GM12878 (cell line): Measurements from ENCODE around the gene TRABD2B. TPM values are rescaled to one million over a fixed set of nuclear protein-coding genes. Genes with fewer than 3 reads are reported as not detected.

Experiments used
- ATAC-seq: fragments of 200-7000 bp; cut with Tn5 transposase; 3 replicates; pipeline ENCODE4 v1.9.1; 2020; ENCODE audit warnings: mild to moderate bottlenecking, moderate library complexity
- BruUV-seq: library from RNA; stranded (reverse); fragments of 400-500 nt; replicated peaks from 2 replicates; lab custom pipeline; 2021; lab: Mats Ljungman, UMichigan
- CTCF ChIA-PET: fragments of 300-600 bp; sonication (Branson Sonifier 250); formaldehyde crosslinking; extraction: SDS; loops from one replicate; lab custom pipeline; 2021; ENCODE audit warnings: inconsistent platforms; lab: Yijun Ruan, JAX
- POLR2A ChIA-PET: fragments of 350-600 bp; formaldehyde crosslinking; extraction: SDS; loops from one replicate; lab custom pipeline; 2021; ENCODE audit warnings: inconsistent platforms; lab: Charles Lee
- RAD21 ChIA-PET: fragments of 300-600 bp; sonication (Branson Sonifier 250); formaldehyde crosslinking; loops from one replicate; lab custom pipeline; 2023; ENCODE audit warnings: antibody characterized with exemption; ENCODE audit not compliant: unreplicated experiment; lab: Charles Lee
- SMC1A ChIA-PET: fragments of 300-600 bp; sonication (Branson Sonifier 250); formaldehyde crosslinking; loops from one replicate; lab custom pipeline; 2023; ENCODE audit not compliant: unreplicated experiment, uncharacterized antibody; lab: Charles Lee
- DNase-seq: peaks from one replicate; pipeline ENCODE4 v3.0.0-alpha.2; 2011; ENCODE audit warnings: low read depth, low spot score
- FAIRE-seq: peaks from 3 replicates; lab custom pipeline; 2011; peaks lifted over from hg19 to GRCh38; lab: Jason Lieb, UNC
- H2AFZ ChIP-seq: 2 replicates; pipeline ENCODE4 v1.6.0; 2011; ENCODE audit warnings: low read depth, low read length, control low read depth; ENCODE audit not compliant: control insufficient read depth
- H3K27ac ChIP-seq: 2 replicates; pipeline ENCODE4 v1.5.1; 2011; ENCODE audit warnings: control low read depth; ENCODE audit not compliant: control insufficient read depth, insufficient read depth
- H3K27me3 ChIP-seq, 2 experiments: replicated peaks in 1 of 2; 2 replicates each; pipeline versions ENCODE4 v1.6.0 to v1.6.1; 2011; ENCODE audit warnings: low read length in 1 of 2; ENCODE audit not compliant: control insufficient read depth in 2 of 2, insufficient read depth in 2 of 2
- H3K36me3 ChIP-seq, 2 experiments: 2 replicates each; pipeline ENCODE4 v1.5.1; 2011; ENCODE audit warnings: low read length in 1 of 2; ENCODE audit not compliant: control insufficient read depth in 2 of 2, insufficient read depth in 2 of 2
- H3K4me1 ChIP-seq: 2 replicates; pipeline ENCODE4 v1.6.1; 2011; ENCODE audit warnings: mild to moderate bottlenecking, low read length, moderate library complexity, mixed read lengths; ENCODE audit not compliant: control insufficient read depth, insufficient read depth
- H3K4me2 ChIP-seq: 2 replicates; pipeline ENCODE4 v1.6.0; 2011; ENCODE audit warnings: control low read depth; ENCODE audit not compliant: control insufficient read depth, insufficient read depth
- H3K4me3 ChIP-seq: fragments of 200-600 bp; sonication (generic); 2 replicates; pipeline ENCODE4 v1.5.1; 2016
- H3K79me2 ChIP-seq: 2 replicates; pipeline ENCODE4 v1.6.0; 2011; ENCODE audit warnings: low read length; ENCODE audit not compliant: control insufficient read depth, insufficient read depth
- H3K9ac ChIP-seq: 2 replicates; pipeline ENCODE4 v1.8.0; 2011; ENCODE audit warnings: low read length, control low read depth, mixed read lengths; ENCODE audit not compliant: control insufficient read depth, insufficient read depth
- H3K9me3 ChIP-seq: replicated peaks from 3 replicates; pipeline ENCODE4 v1.5.1; 2011; ENCODE audit warnings: mild to moderate bottlenecking, low read length; ENCODE audit not compliant: control insufficient read depth, insufficient read depth
- H4K20me1 ChIP-seq: 2 replicates; pipeline ENCODE4 v1.6.0; 2011; ENCODE audit not compliant: control insufficient read depth, insufficient read depth
- FOS ChIP-seq: IDR thresholded peaks from 3 replicates; pipeline ENCODE4 v1.6.1; 2011; ENCODE audit warnings: borderline replicate concordance; ENCODE audit not compliant: insufficient read length; ENCODE audit errors: extremely low read depth
- HSF1 ChIP-seq: fragments of 150-350 bp; IDR thresholded peaks from 2 replicates; pipeline ENCODE4 v1.6.1; 2014; ENCODE audit warnings: mild to moderate bottlenecking, low read depth, low read length
- NFYB ChIP-seq: IDR thresholded peaks from 2 replicates; pipeline ENCODE4 v1.6.1; 2011; ENCODE audit warnings: low read depth, mild to moderate bottlenecking, low read length, improper control_type of control experiment, moderate library complexity; ENCODE audit not compliant: insufficient read depth
- POLR2A ChIP-seq: IDR thresholded peaks from 2 replicates; pipeline ENCODE4 v1.6.1; 2011; ENCODE audit warnings: low read depth, mild to moderate bottlenecking, low read length
- RB1 ChIP-seq: fragments of 450-650 bp; formaldehyde crosslinking; IDR thresholded peaks from 2 replicates; pipeline ENCODE4 v1.6.1; 2017; ENCODE audit warnings: mild to moderate bottlenecking, borderline replicate concordance
- ZBTB40 ChIP-seq: fragments of 450-650 bp; IDR thresholded peaks from 2 replicates; pipeline ENCODE4 v1.6.1; 2016; ENCODE audit warnings: mild to moderate bottlenecking, moderate library complexity, borderline replicate concordance
- ZNF24 ChIP-seq: fragments of 450-650 bp; IDR thresholded peaks from 2 replicates; pipeline ENCODE4 v1.6.1; 2017; ENCODE audit warnings: antibody characterized with exemption, mild to moderate bottlenecking
- WGBS: methylation state at CpG from one replicate; pipeline ENCODE4 v1.1.6; 2016; ENCODE audit warnings: low lambda C conversion rate; ENCODE audit not compliant: insufficient replicate concordance, insufficient coverage; ENCODE audit errors: missing lambda C conversion rate; 5-methylcytosine and 5-hydroxymethylcytosine counted together
- in situ Hi-C: fragments of 300-500 bp; cut with MboI; formaldehyde crosslinking; loops from 9 replicates; pipeline ENCODE4 v1.14.3; 2018; ENCODE audit warnings: mixed read lengths
- intact Hi-C: fragments of 100-400 bp; cut with micrococcal nuclease; formaldehyde crosslinking; loops from one replicate; pipeline ENCODE4 v1.14.2; 2022; ENCODE audit not compliant: unreplicated experiment
- polyA plus RNA-seq, 11 experiments: library from polyadenylated mRNA; depleted of rRNA in 4 of 11; unstranded in 6 of 11; stranded (reverse) in 5 of 11; fragments of >200 nt; fragmentation: Nextera tagmentation in 4 of 11; fragmentation: Illumina TruSeq in 1 of 11; extraction: Ambion mirVana in 4 of 11; extraction: Trizol in 1 of 11; gene quantifications; 1 replicate in 1 of 11; 2 replicates in 10 of 11; pipeline versions ENCODE4 v1.2.1 to v1.2.3, GENCODE V29; 2011 to 2016; ENCODE audit warnings: inconsistent platforms in 2 of 11, missing spikeins in 2 of 11, low read depth in 1 of 11
- total RNA-seq, 4 experiments: library from RNA; depleted of rRNA in 3 of 4; stranded (reverse); fragments of >200 nt in 3 of 4; fragmentation: Illumina TruSeq in 1 of 4; extraction: Trizol in 1 of 4; gene quantifications; 2 replicates each; pipeline versions ENCODE4 v1.2.1 to v1.2.3, GENCODE V29; 2013 to 2021
- TF ChIP-seq, protein P1 (sequence below): fragments of 450-650 bp; IDR thresholded peaks from 2 replicates; pipeline ENCODE4 v1.6.1; 2017; ENCODE audit warnings: mild to moderate bottlenecking, moderate library complexity

TRABD2B gene
- total and polyA plus RNA-seq, 10 of the 15 experiments (the other 5 are each of a cell fraction or from before 2014, with no cell fraction given) = not detected

DNA sequence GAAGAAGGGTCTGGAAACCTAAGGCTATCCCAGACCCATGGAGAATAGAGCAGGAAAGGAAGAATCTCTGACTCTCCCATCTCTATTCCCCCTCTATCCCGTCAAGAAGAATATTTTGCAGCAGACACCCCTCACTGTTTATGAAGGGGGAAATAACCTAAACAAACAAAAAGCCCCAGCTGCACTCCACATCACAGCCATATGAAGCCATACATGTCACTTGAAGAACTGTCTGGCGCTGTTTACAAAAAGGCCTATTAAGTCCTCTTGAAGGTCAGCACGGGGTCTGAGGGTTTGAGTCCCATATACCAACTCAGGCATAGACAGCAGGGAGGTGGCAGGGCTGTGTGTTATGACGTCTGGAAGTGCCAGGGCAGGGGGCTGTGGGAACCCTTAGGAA is 31.4 kb downstream of the TRABD2B start:
- Histone ChIP-seq H3K79me2 (no peaks in the 10 kb centered on the region), H4K20me1 (no peaks in the 10 kb centered on the region), H3K27ac (no peak overlapping the region), H3K4me1 (no peaks in the 10 kb centered on the region), H3K4me3 (no peak overlapping the region), H3K36me3 (no peaks in the 10 kb centered on the region), H3K9me3 (no peaks in the 10 kb centered on the region), H3K9ac (no peak overlapping the region), H2AFZ (no peak overlapping the region), H3K4me2 (no peak overlapping the region), H3K27me3 (no peaks in the 10 kb centered on the region)
- WGBS = 31% methylated on average over 4 of the region's 4 CpGs
- intact Hi-C loops = no loop called here
- RAD21 ChIA-PET = no interaction called here
- in situ Hi-C loops = no loop called here
- FAIRE-seq = no peak
- SMC1A ChIA-PET = no interaction called here
- no TSS peak for BruUV-seq
- CTCF ChIA-PET = no interaction called here
- no peak for ATAC-seq
- DNase-seq = no peak
- POLR2A ChIA-PET = no interaction called here
- TF ChIP-seq NFYB = no peak

- SMC1A ChIA-PET = no interaction called here
- WGBS = 32% methylated on average over 5 of the region's 5 CpGs
- H2AFZ ChIP-seq = no peak overlapping the region
- no peaks in the 10 kb centered on the region for H3K27me3 ChIP-seq
- no peaks in the 10 kb centered on the region for H3K36me3 ChIP-seq
- POLR2A ChIA-PET = no interaction called here
- BruUV-seq = no TSS peak
- no peak overlapping the region for H3K4me2 ChIP-seq
- H3K4me1 ChIP-seq = no peaks in the 10 kb centered on the region
- in situ Hi-C loops (no loop called here), intact Hi-C loops (no loop called here)
- CTCF ChIA-PET = no interaction called here
- no peak for FAIRE-seq
- no peak overlapping the region for H3K9ac ChIP-seq
- no peaks in the 10 kb centered on the region for H3K9me3 ChIP-seq
- no peak overlapping the region for H3K27ac ChIP-seq
- H3K4me3 ChIP-seq = no peak overlapping the region
- no peak for DNase-seq
- no peak for ATAC-seq
- RAD21 ChIA-PET = no interaction called here
- H4K20me1 ChIP-seq = no peaks in the 10 kb centered on the region
- H3K79me2 ChIP-seq = no peaks in the 10 kb centered on the region
- TF ChIP-seq, protein P1, sequence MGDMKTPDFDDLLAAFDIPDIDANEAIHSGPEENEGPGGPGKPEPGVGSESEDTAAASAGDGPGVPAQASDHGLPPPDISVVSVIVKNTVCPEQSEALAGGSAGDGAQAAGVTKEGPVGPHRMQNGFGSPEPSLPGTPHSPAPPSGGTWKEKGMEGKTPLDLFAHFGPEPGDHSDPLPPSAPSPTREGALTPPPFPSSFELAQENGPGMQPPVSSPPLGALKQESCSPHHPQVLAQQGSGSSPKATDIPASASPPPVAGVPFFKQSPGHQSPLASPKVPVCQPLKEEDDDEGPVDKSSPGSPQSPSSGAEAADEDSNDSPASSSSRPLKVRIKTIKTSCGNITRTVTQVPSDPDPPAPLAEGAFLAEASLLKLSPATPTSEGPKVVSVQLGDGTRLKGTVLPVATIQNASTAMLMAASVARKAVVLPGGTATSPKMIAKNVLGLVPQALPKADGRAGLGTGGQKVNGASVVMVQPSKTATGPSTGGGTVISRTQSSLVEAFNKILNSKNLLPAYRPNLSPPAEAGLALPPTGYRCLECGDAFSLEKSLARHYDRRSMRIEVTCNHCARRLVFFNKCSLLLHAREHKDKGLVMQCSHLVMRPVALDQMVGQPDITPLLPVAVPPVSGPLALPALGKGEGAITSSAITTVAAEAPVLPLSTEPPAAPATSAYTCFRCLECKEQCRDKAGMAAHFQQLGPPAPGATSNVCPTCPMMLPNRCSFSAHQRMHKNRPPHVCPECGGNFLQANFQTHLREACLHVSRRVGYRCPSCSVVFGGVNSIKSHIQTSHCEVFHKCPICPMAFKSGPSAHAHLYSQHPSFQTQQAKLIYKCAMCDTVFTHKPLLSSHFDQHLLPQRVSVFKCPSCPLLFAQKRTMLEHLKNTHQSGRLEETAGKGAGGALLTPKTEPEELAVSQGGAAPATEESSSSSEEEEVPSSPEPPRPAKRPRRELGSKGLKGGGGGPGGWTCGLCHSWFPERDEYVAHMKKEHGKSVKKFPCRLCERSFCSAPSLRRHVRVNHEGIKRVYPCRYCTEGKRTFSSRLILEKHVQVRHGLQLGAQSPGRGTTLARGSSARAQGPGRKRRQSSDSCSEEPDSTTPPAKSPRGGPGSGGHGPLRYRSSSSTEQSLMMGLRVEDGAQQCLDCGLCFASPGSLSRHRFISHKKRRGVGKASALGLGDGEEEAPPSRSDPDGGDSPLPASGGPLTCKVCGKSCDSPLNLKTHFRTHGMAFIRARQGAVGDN = no peak
- no peak for TF ChIP-seq ZNF24
- no peak for TF ChIP-seq ZBTB40
- TF ChIP-seq FOS = no peak
- TF ChIP-seq RB1 = no peak
- no peak for TF ChIP-seq HSF1
- no peak for TF ChIP-seq POLR2A
These were observed 32.5 kb downstream of the TRABD2B start for GRCh38 chr1:47964636-47965035.
